B cell (primary cell): ENCODE measurements around the gene CCDC85B. TPM values are rescaled to one million over a fixed set of nuclear protein-coding genes. Genes with fewer than 3 reads are reported as not detected.

ENCODE experiments used
- ATAC-seq: fragments of 200-7000 bp; cut with Tn5 transposase; one replicate; pipeline ENCODE4 v1.10.0; 2021; ENCODE audit warnings: low read depth, mild to moderate bottlenecking, moderate number of reproducible peaks, moderate library complexity
- CTCF ChIA-PET: fragments of 350-600 bp; sonication (Branson Sonifier 250); formaldehyde crosslinking; loops from one replicate; lab custom pipeline; 2021; ENCODE audit warnings: antibody characterized with exemption, inconsistent platforms; lab: Charles Lee
- POLR2A ChIA-PET: fragments of 350-600 bp; sonication (Branson Sonifier 250); formaldehyde crosslinking; loops from one replicate; lab custom pipeline; 2021; ENCODE audit warnings: antibody characterized with exemption; lab: Charles Lee
- DNase-seq: peaks from one replicate; pipeline ENCODE4 v3.0.0; 2013
- H2AFZ ChIP-seq: 2 replicates; pipeline ENCODE4 v1.6.1; 2012; ENCODE audit warnings: mild to moderate bottlenecking, low read depth, low read length; ENCODE audit not compliant: insufficient read depth, poor library complexity, severe bottlenecking
- H3K27ac ChIP-seq, 2 donors: 1 replicate in 1 of 2; 2 replicates in 1 of 2; pipeline ENCODE4 v1.5.1; 2012 to 2013; ENCODE audit warnings: low read length in 2 of 2, mild to moderate bottlenecking in 2 of 2, moderate library complexity in 1 of 2
- H3K27me3 ChIP-seq, 4 experiments: fragments of 200-600 bp in 1 of 4; sonication (generic) in 1 of 4; replicated peaks in 1 of 4; 1 replicate in 2 of 4; 2 replicates in 2 of 4; pipeline versions ENCODE4 v1.6.1 to v1.7.0; 2013 to 2016; ENCODE audit warnings: low read length in 3 of 4, mild to moderate bottlenecking in 2 of 4, mixed read lengths in 1 of 4, moderate library complexity in 1 of 4; ENCODE audit not compliant: insufficient read depth in 4 of 4, control insufficient read depth in 3 of 4; ENCODE audit errors: control extremely low read depth in 1 of 4
- H3K36me3 ChIP-seq, 2 experiments: replicated peaks in 1 of 2; 1 replicate in 1 of 2; 2 replicates in 1 of 2; pipeline versions ENCODE4 v1.6.1 to v1.7.1; 2013; ENCODE audit warnings: low read length in 1 of 2; ENCODE audit not compliant: insufficient read depth in 2 of 2, control insufficient read depth in 1 of 2; ENCODE audit errors: control extremely low read depth in 1 of 2, extremely low read depth in 1 of 2
- H3K4me1 ChIP-seq, 2 donors: fragments of 200-600 bp in 1 of 2; sonication (generic) in 1 of 2; 1 replicate in 1 of 2; 2 replicates in 1 of 2; pipeline versions ENCODE4 v1.5.1 to v1.6.1; 2013 to 2017; ENCODE audit warnings: low read length in 2 of 2; ENCODE audit not compliant: control insufficient read depth in 2 of 2, insufficient read depth in 2 of 2
- H3K4me2 ChIP-seq: replicated peaks from 2 replicates; pipeline ENCODE3; 2012; ENCODE audit warnings: mild to moderate bottlenecking, low read depth, low read length; ENCODE audit not compliant: poor library complexity, severe bottlenecking
- H3K4me3 ChIP-seq, 5 experiments: fragments of 200-600 bp in 1 of 5; sonication (generic) in 1 of 5; 1 replicate in 3 of 5; 2 replicates in 2 of 5; pipeline versions ENCODE4 v1.5.1 to v1.7.0; 2011 to 2016; ENCODE audit warnings: low read length in 4 of 5, mild to moderate bottlenecking in 4 of 5, low read depth in 2 of 5, control low read depth in 1 of 5, moderate library complexity in 1 of 5; ENCODE audit not compliant: insufficient read depth in 1 of 5; ENCODE audit errors: control extremely low read depth in 1 of 5, extremely low read depth in 1 of 5
- H3K79me2 ChIP-seq: fragments of 200-600 bp; sonication (generic); one replicate; pipeline ENCODE4 v1.6.0; 2016; ENCODE audit warnings: low read length; ENCODE audit not compliant: control insufficient read depth, insufficient read depth
- H3K9ac ChIP-seq: fragments of 200-600 bp; sonication (generic); 2 replicates; pipeline ENCODE4 v1.6.1; 2017; ENCODE audit warnings: mild to moderate bottlenecking, low read length, moderate library complexity
- H3K9me3 ChIP-seq, 3 donors: one replicate each; pipeline versions ENCODE4 v1.6.1 to v1.7.1; 2013; ENCODE audit warnings: low read length in 2 of 3; ENCODE audit not compliant: control insufficient read depth in 2 of 3, insufficient read depth in 1 of 3; ENCODE audit errors: control extremely low read depth in 1 of 3
- H4K20me1 ChIP-seq: 2 replicates; pipeline ENCODE4 v1.6.0; 2012; ENCODE audit warnings: mild to moderate bottlenecking, low read length; ENCODE audit not compliant: insufficient read depth, control insufficient read depth, poor library complexity, severe bottlenecking
- H3K27ac Mint-ChIP-seq: one replicate; pipeline ENCODE4 v1.8.0; 2021; ENCODE audit warnings: mixed read lengths
- H3K27me3 Mint-ChIP-seq: one replicate; pipeline ENCODE4 v1.8.0; 2021; ENCODE audit warnings: mixed read lengths
- H3K4me1 Mint-ChIP-seq: one replicate; pipeline ENCODE4 v1.8.0; 2021; ENCODE audit warnings: mixed read lengths
- H3K4me3 Mint-ChIP-seq: one replicate; pipeline ENCODE4 v1.8.0; 2021; ENCODE audit warnings: mixed read lengths
- H3K9me3 Mint-ChIP-seq: one replicate; pipeline ENCODE4 v1.8.0; 2022; ENCODE audit warnings: mixed read lengths; ENCODE audit not compliant: insufficient read depth
- EZH2 ChIP-seq: IDR thresholded peaks from 2 replicates; pipeline ENCODE4 v1.6.1; 2012; ENCODE audit warnings: borderline replicate concordance, low read depth, mild to moderate bottlenecking, moderate library complexity, low read length; ENCODE audit not compliant: insufficient read depth, poor library complexity, severe bottlenecking
- WGBS: methylation state at CpG from one replicate; pipeline ENCODE4 v1.1.5; 2013; ENCODE audit warnings: missing lambda C conversion rate; ENCODE audit not compliant: insufficient coverage; 5-methylcytosine and 5-hydroxymethylcytosine counted together
- intact Hi-C: fragments of 100-400 bp; cut with micrococcal nuclease; formaldehyde crosslinking; loops from one replicate; pipeline ENCODE4 v1.10.0; 2022
- polyA plus RNA-seq: library from polyadenylated mRNA; depleted of rRNA; stranded (reverse); fragments of >200 nt; gene quantifications from 2 replicates; pipeline ENCODE4 v1.2.3, GENCODE V29; 2012
- total RNA-seq, 2 donors: library from RNA; stranded (reverse); fragments of 120-200 nt in 1 of 2; gene quantifications; 1 replicate in 1 of 2; 2 replicates in 1 of 2; pipeline versions ENCODE4 v1.2.3 to v1.2.4, GENCODE V29; 2013 to 2022
- TF ChIP-seq, protein P1 (sequence below): fragments of 200-600 bp; IDR thresholded peaks from one replicate; pipeline ENCODE4 v1.8.0; 2022; ENCODE audit warnings: antibody characterized with exemption, mild to moderate bottlenecking

CCDC85B gene
- total and polyA plus RNA-seq, 2 donors (not counting 1 experiment from before 2014, with no cell fraction given) = 18.2 to 39.5 TPM

DNA sequence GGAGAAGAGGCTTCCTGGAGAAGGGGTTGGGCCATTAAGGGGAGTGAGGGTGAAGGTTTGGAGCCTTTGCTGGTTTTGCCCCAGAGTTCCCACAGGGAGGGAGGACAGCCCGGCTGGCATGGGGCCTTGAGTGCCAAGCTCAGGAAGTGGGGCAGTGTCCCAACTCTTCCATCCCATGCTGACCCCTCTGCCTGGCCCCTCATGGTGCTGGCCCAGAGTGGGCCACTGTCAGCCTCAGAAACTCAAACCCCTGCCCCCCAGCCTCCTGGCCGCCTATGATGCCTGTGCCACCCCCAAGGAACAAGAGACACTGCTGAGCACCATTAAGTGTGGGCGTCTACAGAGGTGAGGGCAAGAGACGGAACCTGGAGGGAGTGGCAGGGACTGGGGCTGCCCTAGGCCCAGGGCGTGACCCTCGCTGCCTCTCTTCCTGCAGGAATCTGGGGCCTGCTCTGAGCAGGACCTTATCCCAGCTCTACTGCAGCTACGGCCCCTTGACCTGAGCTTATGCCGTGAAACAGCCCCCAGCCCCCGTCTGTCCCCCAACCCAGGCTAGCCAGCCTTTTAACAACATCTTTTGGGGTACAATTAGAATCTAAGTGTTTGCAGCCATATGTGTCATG, 24.8 kb upstream of the CCDC85B start:
- CTCF ChIA-PET = interaction anchor here (0.7 to 7.0 kb wide), 2 partner anchors 22 to 96 kb away, joined by 6 to 65 read pairs; partner anchors contain the start of genes CCDC85B and FIBP
- Mint-ChIP-seq H3K9me3 (no peaks in the 10 kb centered on the region), H3K27ac (no peak overlapping the region), H3K27me3 (no peaks in the 10 kb centered on the region), H3K4me1 (peaks cover 19% of the 10 kb centered on the region), H3K4me3 (no peak overlapping the region)
- H3K79me2 ChIP-seq = peaks cover 30% of the 10 kb centered on the region
- no peaks in the 10 kb centered on the region for H3K9me3 ChIP-seq
- no peak overlapping the region for H3K9ac ChIP-seq
- no peak overlapping the region for H2AFZ ChIP-seq
- no peak overlapping the region for H3K4me3 ChIP-seq
- intact Hi-C loops = no loop called here
- H3K4me1 ChIP-seq = peaks cover 12 to 19% of the 10 kb centered on the region in 2 donors
- 93% methylated on average over 6 of the region's 9 CpGs for WGBS
- H3K36me3 ChIP-seq = peaks cover 0 to 52% of the 10 kb centered on the region in 2 experiments
- H3K4me2 ChIP-seq = no peak overlapping the region
- peaks cover 34% of the 10 kb centered on the region for H4K20me1 ChIP-seq
- H3K27me3 ChIP-seq = no peaks in the 10 kb centered on the region
- POLR2A ChIA-PET = interaction anchor here (0.5 to 0.6 kb wide), 2 partner anchors 13 to 179 kb away, joined by 3 read pairs; no protein-coding TSS in a partner anchor
- ATAC-seq (no peak), DNase-seq (no peak)
- H3K27ac ChIP-seq = no peak overlapping the region
- no peak for TF ChIP-seq EZH2
- TF ChIP-seq, protein P1, sequence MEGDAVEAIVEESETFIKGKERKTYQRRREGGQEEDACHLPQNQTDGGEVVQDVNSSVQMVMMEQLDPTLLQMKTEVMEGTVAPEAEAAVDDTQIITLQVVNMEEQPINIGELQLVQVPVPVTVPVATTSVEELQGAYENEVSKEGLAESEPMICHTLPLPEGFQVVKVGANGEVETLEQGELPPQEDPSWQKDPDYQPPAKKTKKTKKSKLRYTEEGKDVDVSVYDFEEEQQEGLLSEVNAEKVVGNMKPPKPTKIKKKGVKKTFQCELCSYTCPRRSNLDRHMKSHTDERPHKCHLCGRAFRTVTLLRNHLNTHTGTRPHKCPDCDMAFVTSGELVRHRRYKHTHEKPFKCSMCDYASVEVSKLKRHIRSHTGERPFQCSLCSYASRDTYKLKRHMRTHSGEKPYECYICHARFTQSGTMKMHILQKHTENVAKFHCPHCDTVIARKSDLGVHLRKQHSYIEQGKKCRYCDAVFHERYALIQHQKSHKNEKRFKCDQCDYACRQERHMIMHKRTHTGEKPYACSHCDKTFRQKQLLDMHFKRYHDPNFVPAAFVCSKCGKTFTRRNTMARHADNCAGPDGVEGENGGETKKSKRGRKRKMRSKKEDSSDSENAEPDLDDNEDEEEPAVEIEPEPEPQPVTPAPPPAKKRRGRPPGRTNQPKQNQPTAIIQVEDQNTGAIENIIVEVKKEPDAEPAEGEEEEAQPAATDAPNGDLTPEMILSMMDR = no peak
